Activated CD4-positive, alpha-beta T cell treated with anti-CD3 and anti-CD28 coated beads, Interleukin-2, amount 50 U/mL, for 4 hours (primary cell): ENCODE measurements around the gene PCGF6.
A peak's percentile ranks its signal among the peaks of the same experiment; 100 is the strongest.
"Not testable (repeated sequence)": the region's sequence is repeated elsewhere in the genome, so short reads cannot be mapped to it uniquely, and the experiment has no call there.

Experiments
- DNase-seq, 2 experiments: peaks; one replicate each; pipeline ENCODE4 v3.0.0-alpha.2; 2020

Gene PCGF6

DNA sequence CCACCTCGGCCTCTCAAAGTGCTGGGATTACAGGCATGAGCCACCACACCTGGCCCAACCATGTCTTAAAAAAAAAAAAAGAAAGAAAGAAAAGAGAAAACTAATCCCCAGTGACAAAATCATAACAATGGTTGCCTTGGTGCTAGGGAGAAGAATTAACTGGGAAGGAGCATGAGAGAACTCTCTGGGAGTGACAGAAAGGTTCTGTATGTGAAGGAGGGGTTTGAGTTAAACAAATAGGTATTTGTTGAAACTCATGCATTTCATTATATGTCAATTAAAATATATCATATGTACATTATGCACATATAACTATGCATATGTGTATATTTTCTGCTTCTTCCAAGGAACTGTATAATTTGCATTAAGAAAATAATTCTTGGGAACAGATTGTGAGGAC is 40.7 kb downstream of the PCGF6 start:
- DNase-seq, result no peak

DNA sequence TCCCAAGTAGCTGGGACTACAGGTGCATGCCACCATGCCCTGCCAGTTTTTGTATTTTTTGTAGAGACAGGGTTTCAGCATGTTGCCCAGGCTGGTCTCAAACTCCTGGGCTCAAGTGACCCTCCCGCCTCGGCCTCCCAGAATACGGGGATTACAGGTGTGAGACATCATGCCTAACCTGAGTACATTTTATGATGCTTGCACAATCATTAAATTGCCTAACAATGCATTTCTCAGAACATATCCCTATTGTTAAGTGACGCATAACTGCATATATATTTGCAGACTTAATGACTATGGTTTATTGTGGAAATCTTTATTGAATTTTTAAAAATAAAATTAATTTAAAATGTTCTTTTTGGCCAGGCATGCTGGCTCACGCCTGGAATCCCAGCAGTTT is 43.3 kb downstream of the PCGF6 start:
- no peak for DNase-seq

DNA sequence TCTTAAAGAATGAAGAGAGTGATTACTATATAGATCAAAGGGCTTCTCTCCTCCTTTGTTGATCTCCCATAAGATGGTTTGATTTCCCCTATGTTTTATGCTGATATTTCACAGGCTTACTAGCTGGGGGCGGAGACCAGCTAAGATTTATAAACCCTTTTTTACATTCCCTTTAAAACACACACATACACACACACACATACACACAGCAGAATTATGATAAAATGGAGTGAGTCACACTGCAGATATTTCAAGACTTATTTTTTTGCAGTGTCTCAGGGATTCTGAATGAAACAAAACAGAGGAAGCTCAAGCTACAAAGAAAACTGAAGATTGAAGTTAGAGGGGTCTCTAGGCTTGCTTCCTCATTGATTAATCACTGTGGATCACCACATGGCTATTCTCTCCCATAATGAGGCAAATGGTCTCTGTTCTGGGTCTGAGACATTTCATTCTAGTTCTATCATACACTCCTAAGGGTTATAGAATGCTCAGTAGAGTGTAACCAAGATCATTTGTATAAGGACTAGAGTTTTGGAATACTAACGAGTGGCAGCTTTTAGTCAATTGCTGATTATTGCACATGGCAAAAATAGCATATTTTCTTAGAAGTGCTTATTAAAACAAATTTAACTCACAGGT is 55.4 kb downstream of the PCGF6 start:
- DNase-seq, result no peak

DNA sequence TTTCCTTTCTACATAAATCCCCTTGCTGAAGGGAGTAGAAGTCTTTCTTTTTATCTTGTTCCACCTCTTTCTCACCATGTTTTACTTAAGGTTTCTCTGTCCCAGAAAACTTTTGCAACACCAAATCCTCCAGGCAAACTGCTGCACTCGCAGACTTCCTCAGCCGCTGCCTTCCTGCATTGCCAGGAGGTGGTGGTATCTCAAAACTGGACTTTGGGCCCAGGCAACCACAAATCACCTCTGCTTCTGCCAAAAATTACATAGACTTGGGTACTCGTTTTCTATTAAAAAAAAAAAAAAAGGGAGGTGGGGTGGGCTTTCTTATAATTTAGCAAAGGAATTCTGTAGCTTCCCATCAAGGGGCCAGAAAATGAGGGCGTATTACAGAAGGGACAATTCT is 59.4 kb downstream of the PCGF6 start:
- DNase-seq, result no peak

DNA sequence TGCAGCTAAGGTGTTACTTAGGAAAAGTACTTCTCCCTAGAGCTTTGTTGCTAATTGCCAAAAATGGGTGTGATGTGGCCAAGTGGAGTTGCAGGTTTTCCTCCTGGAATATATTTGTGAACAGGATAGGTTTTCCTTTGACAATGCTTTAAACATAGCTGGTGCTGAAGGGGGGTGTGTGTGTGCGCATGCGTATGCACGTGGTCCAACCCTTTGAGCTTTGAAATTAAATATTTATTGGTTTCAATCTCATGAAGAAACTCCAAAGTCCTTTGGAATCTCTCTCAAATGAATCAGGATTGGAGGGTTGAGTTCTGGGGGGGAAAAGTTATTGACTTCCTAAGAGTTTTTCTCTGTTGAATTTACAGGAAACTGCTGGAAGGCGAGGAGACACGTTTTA is 62.9 kb downstream of the PCGF6 start:
- no peak for DNase-seq

DNA sequence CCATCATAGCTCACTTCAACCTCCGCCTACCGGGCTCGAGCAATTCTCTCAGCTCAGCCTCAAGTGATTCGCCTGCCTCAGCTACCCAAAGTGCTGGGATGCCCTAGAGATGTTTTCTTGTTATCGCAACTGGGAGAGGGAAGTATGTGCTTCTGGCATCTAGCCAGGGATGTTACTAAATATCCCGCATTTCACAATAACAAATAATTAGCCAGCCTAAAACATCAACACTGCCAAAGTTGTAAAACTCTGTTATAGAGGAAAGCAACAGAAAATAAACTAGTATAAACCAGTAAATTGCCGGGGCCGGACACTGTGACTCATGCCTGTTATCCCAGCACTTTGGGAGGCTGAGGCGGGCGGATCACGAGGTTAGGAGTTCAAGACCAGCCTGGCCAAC is 66.8 kb downstream of the PCGF6 start:
- DNase-seq, result no peak

DNA sequence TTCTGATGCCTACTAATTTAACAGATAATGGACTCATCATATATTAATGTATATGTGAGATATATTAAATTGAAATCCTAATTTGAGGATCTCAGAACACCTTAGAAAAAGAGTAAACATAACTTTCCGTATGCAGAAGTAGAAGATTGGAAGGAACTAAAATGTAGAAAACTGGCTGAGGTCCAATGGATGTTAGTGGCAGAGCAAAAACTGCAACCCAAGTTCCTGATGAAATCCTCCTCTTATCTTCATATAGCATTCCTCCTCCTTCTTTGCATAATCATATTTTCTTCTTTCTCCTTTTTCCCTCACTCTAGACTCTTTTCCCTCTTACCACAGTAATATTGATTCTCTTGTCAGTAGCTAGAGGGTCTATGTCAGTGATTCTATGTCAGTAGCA is 68.0 kb downstream of the PCGF6 start:
- no peak for DNase-seq

DNA sequence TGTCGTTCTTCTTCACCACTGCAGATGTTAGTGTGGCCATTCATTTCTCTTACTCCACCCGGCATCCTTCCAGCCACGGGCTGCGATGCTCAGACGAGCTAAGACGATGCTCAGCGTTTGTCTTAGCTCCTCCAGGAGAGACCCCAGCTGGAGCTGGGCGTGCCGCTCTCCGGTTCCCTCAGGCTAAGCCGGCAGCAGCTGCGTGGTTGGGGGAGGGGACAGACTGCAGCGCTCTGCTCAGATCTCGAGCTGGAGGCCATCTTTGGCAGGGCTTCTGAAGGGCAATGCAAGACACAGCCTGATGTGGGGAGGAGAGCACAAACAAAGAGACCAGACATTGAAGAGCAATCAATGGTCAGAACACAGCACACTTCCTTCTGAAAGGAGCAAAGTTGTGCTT is 69.2 kb downstream of the PCGF6 start:
- no peak for DNase-seq

DNA sequence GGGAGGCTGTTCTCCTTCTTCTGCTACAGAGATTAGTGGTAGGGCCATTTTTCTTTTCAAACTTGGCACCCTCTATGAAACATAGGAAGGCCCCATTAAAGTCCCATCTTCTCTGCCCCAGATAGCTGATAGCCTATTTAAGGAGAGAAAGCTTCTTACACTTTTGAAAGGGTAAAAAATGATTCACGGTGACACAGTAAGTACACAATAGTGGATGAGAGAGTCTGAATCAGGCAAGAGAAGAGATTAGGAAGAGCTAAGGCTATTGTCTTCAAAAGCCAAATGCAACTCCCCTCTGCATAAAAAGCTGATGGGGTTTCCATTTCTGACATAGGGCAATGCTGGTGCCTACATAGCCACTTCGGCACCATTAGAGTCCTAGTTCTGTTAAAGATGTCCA is 70.4 kb downstream of the PCGF6 start:
- DNase-seq, result no peak

DNA sequence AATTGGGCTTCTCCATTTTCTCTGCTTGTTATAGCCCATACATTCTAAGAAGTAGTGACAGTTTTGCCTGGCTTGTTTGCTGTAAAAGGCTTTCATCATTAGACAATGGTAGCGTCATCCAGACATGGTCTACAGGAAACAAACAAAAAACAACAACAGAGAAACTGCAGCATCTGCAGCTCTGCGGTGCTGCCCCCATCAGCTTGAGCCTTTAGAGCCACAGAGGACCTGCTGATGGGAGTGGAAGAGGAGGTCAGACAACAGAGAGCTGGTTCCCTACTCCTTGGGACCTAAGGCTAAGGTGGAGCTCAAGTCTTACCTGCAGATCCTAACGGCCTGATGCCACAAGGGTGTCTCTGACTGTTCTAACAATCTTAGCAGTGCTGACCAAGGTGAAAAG is 70.9 kb downstream of the PCGF6 start:
- DNase-seq, result no peak

DNA sequence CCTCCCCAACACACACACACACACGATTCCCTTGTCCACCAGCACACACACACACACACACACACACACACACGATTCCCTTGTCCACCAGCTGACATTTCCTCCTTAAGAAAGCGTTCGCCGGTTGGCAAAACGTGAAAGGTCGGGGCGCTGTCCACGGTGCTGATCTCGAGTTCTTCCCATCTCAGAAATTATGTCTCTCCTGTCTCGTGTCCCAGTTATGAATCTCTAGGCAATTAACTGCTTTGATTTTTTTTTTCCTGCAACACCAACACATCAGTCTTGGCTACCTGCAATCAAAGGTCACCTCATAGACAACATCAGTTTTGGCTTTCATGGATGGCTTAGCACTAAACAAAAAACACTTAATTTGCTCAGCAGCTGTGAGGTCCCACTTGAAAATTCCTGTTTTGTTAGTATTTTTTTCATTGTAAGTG is 72.1 kb downstream of the PCGF6 start:
- peak; percentile 18 to 26 for DNase-seq

DNA sequence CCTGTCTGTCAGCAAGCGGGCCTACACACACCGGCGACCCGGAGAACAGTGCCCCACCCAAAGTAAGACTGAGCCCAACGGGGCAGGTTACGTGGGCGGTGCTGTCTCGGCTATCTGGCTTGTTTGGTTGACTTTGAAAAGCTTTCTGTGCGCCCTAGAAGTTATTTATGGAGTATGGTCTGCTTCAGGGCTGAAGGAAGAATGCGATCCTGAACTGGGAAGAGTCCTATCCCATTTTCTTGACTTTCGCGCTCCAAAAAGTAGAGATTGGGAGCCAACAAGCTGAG is 72.5 kb downstream of the PCGF6 start:
- DNase-seq, result no peak

DNA sequence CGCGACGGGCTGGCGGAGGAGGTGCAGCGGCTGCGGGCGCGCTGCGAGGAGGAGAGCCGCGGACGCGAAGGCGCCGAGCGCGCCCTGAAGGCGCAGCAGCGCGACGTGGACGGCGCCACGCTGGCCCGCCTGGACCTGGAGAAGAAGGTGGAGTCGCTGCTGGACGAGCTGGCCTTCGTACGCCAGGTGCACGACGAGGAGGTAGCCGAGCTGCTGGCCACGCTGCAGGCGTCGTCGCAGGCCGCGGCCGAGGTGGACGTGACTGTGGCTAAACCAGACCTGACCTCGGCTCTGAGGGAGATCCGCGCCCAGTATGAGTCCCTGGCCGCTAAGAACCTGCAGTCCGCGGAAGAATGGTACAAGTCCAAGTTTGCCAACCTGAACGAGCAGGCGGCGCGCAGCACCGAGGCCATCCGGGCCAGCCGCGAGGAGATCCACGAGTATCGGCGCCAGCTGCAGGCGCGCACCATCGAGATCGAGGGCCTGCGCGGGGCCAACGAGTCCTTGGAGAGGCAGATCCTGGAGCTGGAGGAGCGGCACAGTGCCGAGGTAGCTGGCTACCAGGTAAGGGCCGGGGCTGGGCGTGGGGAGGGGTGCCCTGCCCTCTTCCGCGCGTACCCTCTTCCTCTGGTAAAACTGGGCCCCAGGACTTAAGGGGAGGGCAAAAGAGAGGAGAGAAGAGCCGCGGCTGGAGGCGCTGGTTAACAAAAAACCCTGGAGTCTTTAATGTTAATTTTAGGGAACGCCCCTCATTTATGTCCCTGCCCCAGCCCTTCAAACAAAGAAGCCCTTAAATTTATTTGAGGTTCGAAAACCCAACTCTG is 73.0 kb downstream of the PCGF6 start:
- no peak for DNase-seq

DNA sequence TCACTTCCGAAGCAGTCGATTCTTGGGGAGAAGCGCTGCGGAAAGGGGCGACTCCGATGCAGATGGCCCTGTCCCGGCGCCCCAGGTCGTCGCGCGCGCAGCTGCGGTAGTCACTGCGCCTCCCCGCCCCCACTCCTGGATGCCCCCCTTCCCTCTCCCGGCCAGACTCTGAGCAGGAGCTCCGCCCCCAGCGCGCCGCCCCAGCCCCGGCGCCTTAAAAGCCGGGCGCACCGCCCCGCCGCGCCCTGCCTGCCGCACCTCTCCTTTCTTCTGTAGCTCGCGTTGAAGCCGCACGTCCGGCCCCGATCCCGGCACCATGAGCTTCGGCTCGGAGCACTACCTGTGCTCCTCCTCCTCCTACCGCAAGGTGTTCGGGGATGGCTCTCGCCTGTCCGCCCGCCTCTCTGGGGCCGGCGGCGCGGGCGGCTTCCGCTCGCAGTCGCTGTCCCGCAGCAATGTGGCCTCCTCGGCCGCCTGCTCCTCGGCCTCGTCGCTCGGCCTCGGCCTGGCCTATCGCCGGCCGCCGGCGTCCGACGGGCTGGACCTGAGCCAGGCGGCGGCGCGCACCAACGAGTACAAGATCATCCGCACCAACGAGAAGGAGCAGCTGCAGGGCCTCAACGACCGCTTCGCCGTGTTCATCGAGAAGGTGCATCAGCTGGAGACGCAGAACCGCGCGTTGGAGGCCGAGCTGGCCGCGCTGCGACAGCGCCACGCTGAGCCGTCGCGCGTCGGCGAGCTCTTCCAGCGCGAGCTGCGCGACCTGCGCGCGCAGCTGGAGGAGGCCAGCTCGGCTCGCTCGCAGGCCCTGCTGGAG is 73.8 kb downstream of the PCGF6 start, which contains the start of gene INA:
TSS of gene INA (plus strand) at position 243 of the 817 bp plus-strand sequence. CDS start at position 317, 74 bp downstream.
- DNase-seq, result no peak

DNA sequence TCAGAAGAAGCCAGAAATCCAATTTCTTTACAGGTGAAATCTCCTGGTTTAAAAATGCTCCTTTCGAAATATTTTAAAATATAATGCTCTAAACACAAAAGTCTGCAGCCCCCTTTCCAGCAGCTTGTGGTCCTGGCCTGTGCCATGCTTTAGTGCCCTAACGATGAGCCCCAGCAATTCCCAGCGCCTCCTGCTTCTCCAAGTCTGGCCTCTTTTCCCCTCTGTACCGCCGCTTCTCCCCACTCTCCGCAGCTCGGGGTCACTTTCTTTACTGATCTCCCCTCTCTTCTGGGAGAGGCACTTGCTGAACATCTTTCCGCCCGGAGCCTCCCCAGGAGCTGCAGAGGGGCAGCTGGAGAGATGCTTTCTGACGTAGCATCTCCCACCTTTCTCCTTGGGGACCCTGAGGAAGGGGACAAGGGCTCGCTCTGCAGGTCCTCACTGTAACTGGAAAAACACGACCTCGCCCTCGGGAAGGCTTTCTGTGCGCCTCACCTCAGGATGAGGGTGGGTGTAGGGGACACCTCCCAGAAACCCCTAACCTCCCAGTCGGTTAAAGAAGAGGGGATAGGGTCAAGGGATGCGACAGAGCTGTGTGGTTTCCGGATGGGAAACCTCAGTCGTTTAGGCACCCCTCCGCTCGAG is 74.6 kb downstream of the PCGF6 start:
- no peak for DNase-seq

DNA sequence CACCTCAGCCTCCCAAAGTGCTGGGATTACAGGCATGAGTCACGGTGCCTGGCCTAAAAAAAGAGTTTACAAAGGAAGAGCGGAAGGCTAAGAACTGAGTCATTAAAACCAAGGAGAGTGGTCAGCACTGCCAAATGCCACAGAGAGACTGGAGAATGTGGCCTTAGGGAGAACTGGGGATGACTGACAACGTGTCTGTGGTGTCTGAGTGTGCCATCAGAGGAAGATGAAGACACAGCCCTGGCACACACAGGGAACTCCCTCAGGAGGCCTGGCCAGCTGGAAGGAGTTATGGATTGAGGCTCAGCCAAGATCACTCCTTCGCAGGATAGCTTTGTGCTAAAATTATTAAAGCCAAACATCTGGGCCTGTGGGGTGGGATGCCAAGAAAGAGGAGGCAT is 77.9 kb downstream of the PCGF6 start:
- no peak for DNase-seq

DNA sequence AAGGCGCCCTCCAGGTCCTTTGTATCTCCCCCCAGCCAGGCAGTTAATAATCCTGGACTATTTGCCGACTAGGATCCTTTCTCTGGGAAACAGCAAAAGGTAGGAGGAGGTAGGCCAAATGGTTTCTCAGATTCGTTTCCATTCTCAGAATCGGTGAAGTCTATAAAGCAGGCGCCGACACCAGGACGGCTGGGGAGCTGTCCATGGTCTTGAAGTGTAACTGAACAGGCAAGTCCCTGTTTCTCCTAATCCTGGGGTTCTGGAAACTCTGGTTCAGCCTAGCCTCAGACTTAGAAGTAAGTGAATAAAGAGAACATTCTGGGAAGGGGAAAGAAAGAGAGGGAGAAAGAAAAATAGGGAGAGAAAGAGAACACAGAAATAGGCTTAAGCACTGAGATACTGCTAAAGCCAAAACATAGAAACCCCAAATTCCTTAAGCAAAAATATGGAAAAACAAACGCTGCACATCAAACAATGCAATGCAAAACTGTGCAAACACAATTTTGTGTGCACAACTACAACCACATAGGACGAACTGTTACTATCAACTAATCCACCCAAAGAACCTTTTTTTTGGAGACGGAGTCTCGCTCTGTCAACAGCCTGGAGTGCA is 85.1 kb downstream of the PCGF6 start:
- peak in 1 of 2 experiments; percentile 12 for DNase-seq

DNA sequence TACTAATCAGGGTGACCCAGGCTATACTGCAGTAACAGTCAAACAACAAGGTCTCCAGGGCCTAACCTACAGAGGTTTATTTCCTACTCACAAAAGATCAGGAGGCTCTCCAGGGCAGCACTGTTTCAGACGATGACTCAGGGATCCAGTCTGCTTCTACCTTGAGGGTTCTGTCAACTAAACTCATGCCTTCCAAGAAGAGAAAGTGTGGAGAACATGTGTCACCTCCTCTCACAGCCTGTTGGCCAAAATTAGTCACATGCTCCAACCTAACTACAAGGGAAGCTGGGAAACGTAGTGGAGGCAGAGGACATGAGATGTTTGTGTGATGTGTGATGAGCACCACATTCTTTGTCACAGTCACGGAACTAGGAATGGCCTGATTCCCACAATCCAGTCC is 88.7 kb downstream of the PCGF6 start:
- DNase-seq, result no peak

DNA sequence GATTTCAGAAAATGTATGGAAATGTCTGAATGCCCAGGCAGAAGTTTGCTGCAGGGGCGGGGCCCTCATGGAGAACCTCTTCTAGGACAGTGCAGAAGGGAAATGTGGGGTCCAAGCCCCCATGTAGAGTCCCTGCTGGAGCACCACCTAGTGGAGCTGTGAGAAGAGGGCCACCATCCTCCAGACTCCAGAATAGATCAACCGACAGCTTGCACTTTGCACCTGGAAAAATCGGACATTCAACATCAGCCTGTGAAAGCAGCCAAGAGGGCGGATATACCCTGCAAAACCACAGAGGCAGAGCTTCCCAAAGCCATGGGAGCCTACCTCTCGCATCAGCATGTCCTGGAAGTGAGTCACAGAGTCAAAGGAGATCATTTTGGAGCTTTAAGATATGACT is 91.0 kb downstream of the PCGF6 start:
- DNase-seq, result no peak

DNA sequence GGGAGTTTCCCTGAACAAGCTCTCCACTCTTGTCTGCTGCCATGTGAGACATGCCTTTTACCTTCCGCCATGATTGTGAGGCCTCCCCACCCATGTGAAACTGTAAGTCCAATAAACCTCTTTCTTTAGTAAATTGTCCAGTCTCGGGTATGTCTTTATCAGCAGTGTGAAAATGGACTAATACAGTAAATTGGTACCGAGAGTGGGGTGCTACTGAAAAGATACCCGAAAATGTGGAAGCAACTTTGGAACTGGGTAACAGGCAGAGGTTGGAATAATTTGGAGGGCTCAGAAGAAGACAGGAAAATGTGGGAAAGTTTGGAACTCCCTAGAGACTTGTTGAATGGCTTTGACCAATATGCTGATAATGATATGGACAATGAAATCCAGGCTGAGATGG is 92.0 kb downstream of the PCGF6 start:
- DNase-seq, result not testable (repeated sequence)

DNA sequence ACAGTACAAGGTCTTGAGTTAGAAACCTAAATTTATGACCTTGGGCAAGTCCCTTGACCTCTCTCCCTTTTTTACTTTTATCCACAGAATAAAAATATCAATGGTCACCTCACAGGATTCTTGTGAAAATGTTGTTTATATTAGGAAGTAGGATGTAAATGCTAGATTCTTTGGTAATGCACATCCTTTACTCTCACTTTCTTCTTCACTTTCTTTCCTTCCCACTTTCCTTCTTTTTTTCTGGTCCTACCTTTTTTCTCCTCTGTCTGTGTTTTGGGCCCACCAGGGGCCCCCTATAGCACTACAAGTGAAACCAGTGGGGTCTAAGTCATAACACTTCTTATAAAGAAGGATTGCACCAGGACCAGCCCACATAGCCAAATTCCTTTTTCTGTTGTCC is 93.1 kb downstream of the PCGF6 start:
- DNase-seq, result no peak

DNA sequence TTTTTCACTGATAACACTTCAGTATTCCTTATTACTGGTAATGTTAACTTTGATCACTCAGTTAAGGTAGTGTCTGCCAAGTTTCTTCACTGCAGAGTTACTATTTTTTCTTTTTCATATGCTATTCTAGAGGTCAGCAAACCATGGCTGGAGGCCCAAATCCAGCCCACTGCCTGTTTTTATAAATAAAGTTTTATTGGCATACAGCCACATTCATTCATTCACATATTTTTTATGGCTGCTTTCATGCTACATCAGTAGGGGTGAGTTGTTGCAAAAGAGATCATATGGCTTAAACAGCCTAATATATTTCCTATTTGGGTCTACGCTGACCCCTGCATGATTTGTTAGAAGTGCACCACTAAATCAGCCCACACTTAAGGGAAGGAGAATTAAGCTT is 94.3 kb downstream of the PCGF6 start:
- no peak for DNase-seq
